Measurements from ENCODE around the gene ADAP1. TPM values are rescaled to one million over a fixed set of nuclear protein-coding genes. Genes with fewer than 3 reads are reported as not detected.
A peak's percentile ranks its signal among the peaks of the same experiment; 100 is the strongest.
"Not testable (repeated sequence)": the region's sequence is repeated elsewhere in the genome, so short reads cannot be mapped to it uniquely, and the experiment has no call there.

Gene ADAP1
- total RNA-seq, 1 donor: 1.3 TPM

DNA sequence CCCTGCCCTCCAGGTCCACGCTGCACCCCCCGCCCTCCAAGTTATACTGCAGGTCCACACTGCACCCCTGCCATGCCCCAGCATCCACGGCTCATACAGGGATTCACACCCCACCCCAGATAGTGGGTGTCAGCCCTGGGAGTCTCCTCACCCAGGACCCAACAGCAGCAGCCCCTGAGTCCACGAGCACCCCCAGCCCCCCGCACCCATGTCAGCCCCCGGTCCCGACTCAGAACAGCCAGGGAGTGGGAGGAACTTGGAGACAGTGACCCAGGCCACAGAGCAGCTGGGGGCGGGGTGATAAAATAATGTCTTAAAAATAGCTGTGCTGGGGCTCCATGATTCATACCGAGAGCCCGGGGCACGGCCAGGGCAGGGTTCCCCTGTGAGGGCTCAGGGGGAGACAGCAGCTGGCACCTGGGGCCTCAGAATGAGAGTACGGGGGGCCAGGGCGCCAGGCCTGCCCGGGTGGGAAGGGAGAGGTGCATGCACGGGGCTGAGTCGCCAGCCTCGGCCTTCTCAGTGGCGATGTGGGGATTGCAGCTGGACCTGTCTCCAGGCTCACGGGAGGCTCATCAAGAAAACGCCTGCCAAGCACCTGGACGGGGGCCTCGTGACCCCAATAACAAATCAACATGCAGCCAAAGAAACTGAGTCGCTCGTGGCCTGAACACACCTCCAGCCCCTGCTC, 29.8 kb downstream of the ADAP1 start:
- TF ChIP-seq CTCF (IDR thresholded peaks at IDR 0.05; ENCODE audit: insufficient read depth, low read depth, low read length): no peak
- DNase-seq (ENCODE audit: low read depth): peak; percentile 13
- no peak overlapping the region for H3K4me3 ChIP-seq (ENCODE audit: low read depth, low read length)

DNA sequence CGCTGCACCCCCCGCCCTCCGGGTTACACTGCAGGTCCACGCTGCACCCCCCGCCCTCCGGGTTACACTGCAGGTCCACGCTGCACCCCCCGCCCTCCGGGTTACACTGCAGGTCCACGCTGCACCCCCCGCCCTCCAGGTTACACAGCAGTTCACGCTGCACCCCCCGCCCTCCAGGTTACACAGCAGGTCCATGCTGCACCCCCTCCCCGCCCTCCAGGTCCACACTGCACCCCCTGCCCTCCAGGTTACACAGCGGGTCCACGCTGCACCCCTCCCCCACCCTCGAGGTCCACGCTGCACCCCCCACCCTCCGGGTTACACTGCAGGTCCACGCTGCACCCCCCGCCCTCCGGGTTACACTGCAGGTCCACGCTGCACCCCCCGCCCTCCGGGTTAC, 30.4 kb downstream of the ADAP1 start:
- not testable (repeated sequence) for H3K4me3 ChIP-seq (ENCODE audit: low read depth, low read length)

GRCh38 chr7:923108-924041, 31.1 kb downstream of the ADAP1 start:
- TF ChIP-seq CTCF (IDR thresholded peaks at IDR 0.05; ENCODE audit: insufficient read depth, low read depth, low read length): no peak
- no peak overlapping the region for H3K4me3 ChIP-seq (ENCODE audit: low read depth, low read length)
- DNase-seq (ENCODE audit: low read depth): peak; percentile 77

More for the DNA sequence above, 30.4 kb downstream of the ADAP1 start:
- DNase-seq (ENCODE audit: low read depth): not testable (repeated sequence)

DNA sequence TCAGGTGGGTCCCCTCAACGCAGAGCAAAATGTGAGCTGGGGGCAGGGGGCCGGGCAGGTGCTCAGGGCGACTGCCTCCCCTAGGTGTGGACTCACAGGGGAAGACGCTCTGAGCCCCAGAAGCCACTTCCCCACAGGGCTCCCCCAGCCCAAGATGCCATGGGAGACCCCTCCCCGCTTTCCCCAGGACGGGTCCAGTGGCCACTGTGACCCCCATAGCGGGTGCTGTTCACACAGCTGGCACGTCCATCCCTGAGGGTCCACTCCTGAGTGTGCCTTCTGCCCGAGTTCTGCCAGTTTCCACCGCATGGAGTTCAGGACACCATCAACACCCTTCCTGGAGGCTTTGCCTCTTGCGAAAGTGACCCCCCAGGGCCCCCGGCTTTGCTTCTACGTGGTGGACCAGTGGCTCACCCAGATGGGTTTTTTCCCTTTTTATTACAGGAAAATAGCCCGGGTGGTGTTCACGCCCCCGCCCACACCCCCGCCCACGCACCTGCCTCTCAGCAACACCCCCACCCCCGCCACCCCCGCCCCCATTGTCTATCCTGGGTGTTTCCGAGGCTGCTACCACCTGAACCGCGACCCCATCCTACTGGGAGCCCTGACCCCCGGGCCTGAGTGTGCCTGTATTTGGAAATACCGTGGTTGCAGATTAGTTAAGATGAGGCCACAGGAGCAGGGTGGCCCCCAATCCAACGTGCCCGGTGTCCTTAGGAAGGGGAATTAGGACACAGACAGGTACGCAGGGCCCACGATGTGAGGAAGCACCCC, 32.0 kb downstream of the ADAP1 start:
- TF ChIP-seq CTCF (IDR thresholded peaks at IDR 0.05; ENCODE audit: insufficient read depth, low read depth, low read length): no peak
- no peak overlapping the region for H3K4me3 ChIP-seq (ENCODE audit: low read depth, low read length)
- no peak for DNase-seq (ENCODE audit: low read depth)

DNA sequence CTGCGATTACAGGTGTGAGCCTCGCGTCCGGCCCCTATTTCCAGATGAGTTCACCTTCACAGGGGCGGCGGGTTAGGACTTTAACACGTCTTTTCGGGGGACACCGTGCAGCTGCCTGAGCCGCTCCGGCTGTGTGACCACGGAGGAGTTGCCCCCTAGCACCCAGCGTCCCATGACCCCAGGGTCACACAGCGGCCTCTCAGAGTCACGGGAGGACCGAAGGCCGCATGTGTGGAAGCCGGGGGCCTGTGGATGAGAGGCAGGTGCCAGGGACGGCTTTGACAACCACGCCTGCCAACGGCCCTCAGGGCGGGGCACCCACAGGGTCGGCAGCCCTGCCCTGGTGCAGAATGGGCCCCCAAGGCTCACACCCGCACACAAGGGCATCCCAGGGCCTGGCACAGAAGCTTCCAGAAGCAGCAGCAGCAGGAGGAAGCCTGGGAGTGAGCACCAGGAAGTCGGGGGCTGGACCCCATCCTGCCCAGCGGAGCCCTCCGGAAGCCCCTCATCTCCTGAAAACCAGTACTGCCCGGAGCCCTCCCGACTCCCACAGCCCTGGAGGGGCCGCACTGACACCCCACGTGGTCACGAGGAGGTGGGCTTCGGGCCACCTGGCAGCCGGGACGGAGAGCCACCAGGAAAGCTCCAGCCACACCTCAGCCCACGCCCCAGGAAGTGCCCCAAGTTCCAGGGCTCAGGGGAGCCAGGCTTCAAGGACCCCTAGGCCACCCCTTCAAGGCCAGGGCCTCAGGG, 32.7 kb downstream of the ADAP1 start:
- H3K4me3 ChIP-seq (ENCODE audit: low read depth, low read length): no peak overlapping the region
- no peak for DNase-seq (ENCODE audit: low read depth)
- no peak for TF ChIP-seq CTCF (IDR thresholded peaks at IDR 0.05; ENCODE audit: insufficient read depth, low read depth, low read length)

DNA sequence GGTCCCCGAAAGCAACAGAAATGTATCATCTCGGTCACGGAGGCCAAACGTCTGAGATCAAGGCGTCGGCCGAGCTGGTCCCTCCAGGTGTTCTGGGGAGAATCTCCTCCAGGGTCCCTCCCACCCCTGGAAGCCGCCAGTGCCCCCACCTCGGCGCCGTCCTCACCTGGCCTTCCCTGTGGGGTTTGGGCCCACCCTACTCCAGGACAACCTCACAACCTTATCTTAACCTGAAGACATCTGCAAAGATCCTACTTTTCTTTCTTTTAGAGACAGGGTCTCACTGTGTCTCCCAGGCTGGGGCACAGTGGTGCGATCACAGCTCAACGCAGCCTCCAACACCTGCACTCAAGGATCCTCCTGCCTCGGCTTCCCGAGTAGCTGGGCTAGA, 33.4 kb downstream of the ADAP1 start:
- no peak for DNase-seq (ENCODE audit: low read depth)
- H3K4me3 ChIP-seq (ENCODE audit: low read depth, low read length): no peak overlapping the region
- no peak for TF ChIP-seq CTCF (IDR thresholded peaks at IDR 0.05; ENCODE audit: insufficient read depth, low read depth, low read length)

Measured in fibroblast of villous mesenchyme (primary cell).